Upper lobe of right lung (tissue), 1 donor: Measurements from ENCODE around the gene ANXA8. TPM values are rescaled to one million over a fixed set of nuclear protein-coding genes. Genes with fewer than 3 reads are reported as not detected.
A peak's percentile ranks its signal among the peaks of the same experiment; 100 is the strongest.

Experiments
- ATAC-seq: fragments of 200-7000 bp; cut with Tn5 transposase; one replicate; pipeline ENCODE4 v1.9.1; 2020; ENCODE audit warnings: mild to moderate bottlenecking, moderate library complexity
- DNase-seq: peaks from one replicate; pipeline ENCODE4 v3.0.0-alpha.2; 2020
- H3K27ac ChIP-seq: fragments of 200-600 bp; one replicate; pipeline ENCODE4 v1.8.0; 2022
- H3K27me3 ChIP-seq: fragments of 200-600 bp; one replicate; pipeline ENCODE4 v1.8.0; 2022; ENCODE audit warnings: mild to moderate bottlenecking
- H3K36me3 ChIP-seq: fragments of 200-600 bp; one replicate; pipeline ENCODE4 v1.8.0; 2022
- H3K4me1 ChIP-seq: fragments of 200-600 bp; one replicate; pipeline ENCODE4 v1.8.0; 2022
- H3K4me3 ChIP-seq: fragments of 200-600 bp; one replicate; pipeline ENCODE4 v1.8.0; 2022; ENCODE audit warnings: mild to moderate bottlenecking
- H3K9me3 ChIP-seq: fragments of 200-600 bp; one replicate; pipeline ENCODE4 v1.8.0; 2022
- CTCF ChIP-seq: fragments of 200-600 bp; IDR thresholded peaks from one replicate; pipeline ENCODE4 v1.8.0; 2022; ENCODE audit warnings: antibody characterized with exemption
- intact Hi-C: fragments of 100-400 bp; cut with DNase I; formaldehyde crosslinking; loops from one replicate; pipeline ENCODE4 v1.11.0; 2022
- total RNA-seq: library from RNA; stranded (reverse); fragmentation: NEBNext Ultra II Directional; extraction: Animal tissue kit (Norgen Biotek cat#: 25700); gene quantifications from one replicate; pipeline ENCODE4 v1.2.1, GENCODE V29; 2021
- donor health status: DM: no; HTN: yes; CAD: no; lungs with severe emphysema.

ANXA8 gene
- total RNA-seq, 1 donor from 2014 or later: 39.5 TPM

- no peak overlapping the region for H3K4me3 ChIP-seq
- no peak overlapping the region for H3K27ac ChIP-seq
- DNase-seq (no peak), ATAC-seq (no peak)
- H3K9me3 ChIP-seq: no peaks in the 10 kb centered on the region
- no peak for TF ChIP-seq CTCF
- H3K27me3 ChIP-seq: no peaks in the 10 kb centered on the region
- intact Hi-C loops: no loop called here
- no peaks in the 10 kb centered on the region for H3K4me1 ChIP-seq
- no peaks in the 10 kb centered on the region for H3K36me3 ChIP-seq
Measured at GRCh38 chr10:47447209-47447608, 36.7 kb downstream of the ANXA8 start.

- H3K9me3 ChIP-seq: no peaks in the 10 kb centered on the region
- H3K27ac ChIP-seq: no peak overlapping the region
- DNase-seq (no peak), ATAC-seq (no peak)
- no peaks in the 10 kb centered on the region for H3K27me3 ChIP-seq
- H3K36me3 ChIP-seq: no peaks in the 10 kb centered on the region
- intact Hi-C loops: no loop called here
- no peaks in the 10 kb centered on the region for H3K4me1 ChIP-seq
- TF ChIP-seq CTCF: no peak
- H3K4me3 ChIP-seq: no peak overlapping the region
Measured at GRCh38 chr10:47445720-47446119, 38.2 kb downstream of the ANXA8 start.

- no peaks in the 10 kb centered on the region for H3K36me3 ChIP-seq
- ATAC-seq: no peak
- H3K4me1 ChIP-seq: no peaks in the 10 kb centered on the region
- no peaks in the 10 kb centered on the region for H3K9me3 ChIP-seq
- no peaks in the 10 kb centered on the region for H3K27me3 ChIP-seq
- peak; percentile 58 for DNase-seq
- H3K27ac ChIP-seq: no peak overlapping the region
- intact Hi-C loops: no loop called here
- TF ChIP-seq CTCF: no peak
- H3K4me3 ChIP-seq: no peak overlapping the region
Measured at GRCh38 chr10:47444047-47444446, 39.9 kb downstream of the ANXA8 start.

- intact Hi-C loops: no loop called here
- Histone ChIP-seq H3K4me1 (no peaks in the 10 kb centered on the region), H3K27ac (no peak overlapping the region), H3K9me3 (no peaks in the 10 kb centered on the region), H3K36me3 (no peaks in the 10 kb centered on the region), H3K27me3 (no peaks in the 10 kb centered on the region), H3K4me3 (no peak overlapping the region)
- no peak for TF ChIP-seq CTCF
- DNase-seq: no peak
- ATAC-seq: no peak
Measured at GRCh38 chr10:47443145-47443544, 40.8 kb downstream of the ANXA8 start.

GRCh38 chr10:47442351-47442750 is 41.6 kb downstream of the ANXA8 start:
- no peak overlapping the region for H3K27ac ChIP-seq
- no peak for TF ChIP-seq CTCF
- DNase-seq (peak; percentile 58), ATAC-seq (peak; percentile 72)
- intact Hi-C loops: no loop called here
- H3K4me1 ChIP-seq: no peaks in the 10 kb centered on the region
- no peaks in the 10 kb centered on the region for H3K36me3 ChIP-seq
- no peak overlapping the region for H3K4me3 ChIP-seq
- H3K9me3 ChIP-seq: no peaks in the 10 kb centered on the region
- H3K27me3 ChIP-seq: peaks cover 3% of the 10 kb centered on the region

GRCh38 chr10:47441938-47442337 is 42.0 kb downstream of the ANXA8 start:
- H3K36me3 ChIP-seq: no peaks in the 10 kb centered on the region
- no peak overlapping the region for H3K4me3 ChIP-seq
- no peak for ATAC-seq
- H3K27me3 ChIP-seq: peaks cover 3% of the 10 kb centered on the region
- H3K4me1 ChIP-seq: no peaks in the 10 kb centered on the region
- H3K9me3 ChIP-seq: no peaks in the 10 kb centered on the region
- no peak overlapping the region for H3K27ac ChIP-seq
- TF ChIP-seq CTCF: no peak
- no peak for DNase-seq
- intact Hi-C loops: no loop called here
